Neural crest cell (in vitro differentiated cells): ENCODE results near the gene ERC2. TPM values are rescaled to one million over a fixed set of nuclear protein-coding genes. Genes with fewer than 3 reads are reported as not detected.

Experiments
- DNase-seq: peaks from one replicate; pipeline ENCODE4 v3.0.0; 2021; ENCODE audit warnings: low read depth, mixed read lengths, low spot score
- H3K27ac Mint-ChIP-seq: one replicate; pipeline ENCODE4 v1.8.0; 2021; ENCODE audit warnings: mild to moderate bottlenecking, mixed read lengths; ENCODE audit not compliant: unreplicated experiment
- H3K27me3 Mint-ChIP-seq: 2 replicates; pipeline ENCODE4 v1.8.0; 2021; ENCODE audit warnings: low read depth, mild to moderate bottlenecking, mixed read lengths
- H3K36me3 Mint-ChIP-seq: 2 replicates; pipeline ENCODE4 v1.8.0; 2021; ENCODE audit warnings: low read depth, mild to moderate bottlenecking, mixed read lengths
- H3K4me1 Mint-ChIP-seq: 2 replicates; pipeline ENCODE4 v1.8.0; 2021; ENCODE audit warnings: mixed read lengths
- H3K4me3 Mint-ChIP-seq: one replicate; pipeline ENCODE4 v1.8.0; 2021; ENCODE audit warnings: mild to moderate bottlenecking, mixed read lengths
- H3K9me3 Mint-ChIP-seq: 2 replicates; pipeline ENCODE4 v1.8.0; 2021; ENCODE audit warnings: mixed read lengths
- CTCF ChIP-seq: fragments of 200-600 bp; sonication (generic); conservative IDR thresholded peaks from 2 replicates; pipeline ENCODE4 v1.5.0; 2021; ENCODE audit warnings: antibody characterized with exemption, mild to moderate bottlenecking
- total RNA-seq: library from RNA; stranded (reverse); gene quantifications from 2 replicates; pipeline ENCODE4 v1.2.1, GENCODE V29; 2021

The ERC2 gene
- total RNA-seq, 1 donor from 2014 or later: 13.5 TPM

GRCh38 chr3:55620351-55621025 is 847.8 kb downstream of the ERC2 start:
- Mint-ChIP-seq H3K27ac (no peak overlapping the region), H3K9me3 (no peaks in the 10 kb centered on the region), H3K27me3 (no peaks in the 10 kb centered on the region), H3K4me3 (no peak overlapping the region), H3K36me3 (no peaks in the 10 kb centered on the region), H3K4me1 (peaks cover 14% of the 10 kb centered on the region)
- no peak for TF ChIP-seq CTCF
- DNase-seq: no peak

GRCh38 chr3:55619046-55619808 is 849.0 kb downstream of the ERC2 start:
- TF ChIP-seq CTCF: no peak
- Mint-ChIP-seq H3K27me3 (no peaks in the 10 kb centered on the region), H3K36me3 (no peaks in the 10 kb centered on the region), H3K27ac (no peak overlapping the region), H3K4me1 (peaks cover 25% of the 10 kb centered on the region), H3K9me3 (no peaks in the 10 kb centered on the region), H3K4me3 (no peak overlapping the region)
- DNase-seq: no peak

- no peak for TF ChIP-seq CTCF
- DNase-seq: no peak
- H3K4me1 Mint-ChIP-seq: peaks cover 25% of the 10 kb centered on the region
- no peaks in the 10 kb centered on the region for H3K36me3 Mint-ChIP-seq
- no peaks in the 10 kb centered on the region for H3K9me3 Mint-ChIP-seq
- H3K4me3 Mint-ChIP-seq: no peak overlapping the region
- H3K27me3 Mint-ChIP-seq: no peaks in the 10 kb centered on the region
- H3K27ac Mint-ChIP-seq: no peak overlapping the region
Observed at GRCh38 chr3:55617385-55617784, 850.9 kb downstream of the ERC2 start.

GRCh38 chr3:55616803-55617202 is 851.5 kb downstream of the ERC2 start:
- Mint-ChIP-seq H3K4me1 (peaks cover 25% of the 10 kb centered on the region), H3K9me3 (no peaks in the 10 kb centered on the region), H3K36me3 (no peaks in the 10 kb centered on the region), H3K4me3 (no peak overlapping the region), H3K27me3 (no peaks in the 10 kb centered on the region), H3K27ac (no peak overlapping the region)
- DNase-seq: no peak
- no peak for TF ChIP-seq CTCF

- DNase-seq: no peak
- Mint-ChIP-seq H3K27me3 (no peaks in the 10 kb centered on the region), H3K9me3 (no peaks in the 10 kb centered on the region), H3K4me3 (peak overlapping the region; percentile 32), H3K4me1 (peaks cover 25% of the 10 kb centered on the region), H3K27ac (peak overlapping the region; percentile 76), H3K36me3 (no peaks in the 10 kb centered on the region)
- no peak for TF ChIP-seq CTCF
Observed at GRCh38 chr3:55615694-55616295, 852.5 kb downstream of the ERC2 start.
